Dedifferentiated amniotic fluid mesenchymal stem cell (primary cell): ENCODE measurements around the gene SERPINB6.
"Not testable (repeated sequence)": the region's sequence is repeated elsewhere in the genome, so short reads cannot be mapped to it uniquely, and the experiment has no call there.

ENCODE experiments used
- DNase-seq: peaks from one replicate; pipeline ENCODE4 v3.0.0-alpha.2; 2016; ENCODE audit errors: extremely low spot score

SERPINB6 gene

DNA sequence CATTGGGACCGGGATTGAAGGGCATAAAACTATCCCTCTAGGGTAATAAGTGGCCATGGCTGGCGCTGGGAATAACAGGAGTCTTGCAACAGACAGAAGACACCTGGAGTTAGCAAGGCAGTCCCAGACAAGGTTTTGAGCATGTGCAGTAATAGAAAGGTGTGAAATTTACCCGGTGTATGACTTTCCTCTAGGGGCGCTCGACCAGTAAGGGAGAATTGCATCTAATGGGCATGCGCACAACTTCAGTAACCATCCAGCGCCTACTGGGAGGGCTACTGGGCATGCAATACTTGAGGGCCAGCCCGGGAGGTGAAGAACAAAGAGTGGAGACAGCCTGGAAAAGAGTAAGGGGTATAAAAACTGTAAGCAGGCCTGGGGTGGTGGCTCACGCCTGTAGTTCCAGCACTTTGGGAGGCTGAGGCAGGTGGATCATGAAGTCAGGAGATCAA lies 32.7 kb downstream of the SERPINB6 start:
- DNase-seq, result no peak

GRCh38 chr6:2938004-2938631 lies 33.2 kb downstream of the SERPINB6 start:
- DNase-seq, result no peak

DNA sequence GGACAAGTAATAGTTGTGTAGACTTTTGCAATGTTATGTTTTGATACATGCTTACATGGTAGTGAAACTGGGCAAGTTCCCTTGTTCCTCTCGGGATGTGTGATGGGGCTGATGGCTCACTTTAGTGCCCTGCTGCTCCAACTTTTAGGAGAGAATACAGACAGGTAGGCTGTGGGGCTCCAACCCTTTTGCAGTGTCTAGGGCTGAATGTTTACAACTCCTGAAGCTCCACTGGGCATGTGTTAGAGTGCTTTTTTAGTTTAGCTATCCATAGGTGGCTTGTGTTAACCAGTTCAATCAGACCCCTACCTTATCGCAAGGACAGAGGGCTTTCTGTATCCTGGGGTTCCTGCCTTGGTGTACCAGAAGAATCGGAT lies 33.8 kb downstream of the SERPINB6 start:
- DNase-seq, result no peak

GRCh38 chr6:2935566-2936291 lies 35.6 kb downstream of the SERPINB6 start:
- DNase-seq, result no peak

DNA sequence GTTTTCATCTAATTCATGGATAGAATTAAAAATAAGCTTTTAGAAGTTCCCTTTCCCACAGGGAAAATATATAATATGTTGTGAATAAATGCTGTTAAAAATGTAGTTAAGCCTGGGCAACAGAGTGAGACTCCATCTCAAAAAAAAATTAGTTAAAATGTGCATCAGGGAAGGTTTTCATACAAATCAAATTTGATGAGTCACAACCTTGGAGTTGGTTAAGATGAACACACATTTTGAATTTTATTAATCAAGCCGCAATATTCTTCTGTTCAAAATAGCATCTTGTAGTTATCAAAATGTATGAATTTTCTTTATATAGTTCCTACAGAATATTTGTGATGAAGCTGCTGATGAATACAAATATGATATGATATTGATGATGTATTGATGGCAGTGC lies 37.3 kb downstream of the SERPINB6 start:
- DNase-seq, result no peak

- DNase-seq, result not testable (repeated sequence)
Measured at GRCh38 chr6:2932911-2933310, 38.5 kb downstream of the SERPINB6 start.

GRCh38 chr6:2931970-2932748 lies 39.2 kb downstream of the SERPINB6 start:
- DNase-seq, result peak; percentile 73

DNA sequence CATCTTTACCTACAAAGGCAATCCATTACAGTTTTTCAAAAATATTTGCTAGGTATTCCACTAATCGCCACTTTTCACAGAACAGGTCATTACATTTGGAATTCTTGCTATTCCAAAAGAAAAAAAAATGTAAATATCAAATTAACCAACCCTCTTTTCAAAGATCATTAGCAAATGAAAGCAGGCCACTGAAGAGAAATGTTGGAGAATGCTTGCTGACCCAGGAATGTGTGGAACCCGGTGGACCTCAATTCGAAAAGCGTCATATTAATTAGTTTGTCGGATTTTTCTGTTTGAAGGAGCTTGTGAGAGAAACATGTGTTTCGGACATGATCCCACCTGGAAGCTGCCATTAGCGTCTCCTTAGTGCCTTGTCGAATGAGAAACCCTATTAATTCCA lies 40.3 kb downstream of the SERPINB6 start:
- DNase-seq, result no peak

DNA sequence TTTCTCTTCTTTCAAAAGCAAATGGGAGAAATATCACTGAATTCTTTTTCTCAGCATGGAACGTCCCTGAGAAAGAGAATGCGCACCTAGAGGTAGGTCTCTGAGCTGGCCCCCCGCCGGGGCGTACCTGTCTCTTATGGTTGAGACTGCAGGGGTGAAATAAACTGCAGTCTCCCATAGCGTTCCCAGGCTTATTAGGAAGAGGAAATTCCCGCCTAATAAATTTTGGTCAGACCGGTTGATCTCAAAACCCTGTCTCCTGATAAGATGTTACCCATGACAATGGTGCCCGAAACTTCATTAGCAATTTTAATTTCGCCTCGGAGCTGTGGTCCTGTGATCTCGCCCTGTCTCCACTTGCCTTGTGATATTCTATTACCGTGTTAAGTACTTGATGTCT lies 43.4 kb downstream of the SERPINB6 start:
- not testable (repeated sequence) for DNase-seq

DNA sequence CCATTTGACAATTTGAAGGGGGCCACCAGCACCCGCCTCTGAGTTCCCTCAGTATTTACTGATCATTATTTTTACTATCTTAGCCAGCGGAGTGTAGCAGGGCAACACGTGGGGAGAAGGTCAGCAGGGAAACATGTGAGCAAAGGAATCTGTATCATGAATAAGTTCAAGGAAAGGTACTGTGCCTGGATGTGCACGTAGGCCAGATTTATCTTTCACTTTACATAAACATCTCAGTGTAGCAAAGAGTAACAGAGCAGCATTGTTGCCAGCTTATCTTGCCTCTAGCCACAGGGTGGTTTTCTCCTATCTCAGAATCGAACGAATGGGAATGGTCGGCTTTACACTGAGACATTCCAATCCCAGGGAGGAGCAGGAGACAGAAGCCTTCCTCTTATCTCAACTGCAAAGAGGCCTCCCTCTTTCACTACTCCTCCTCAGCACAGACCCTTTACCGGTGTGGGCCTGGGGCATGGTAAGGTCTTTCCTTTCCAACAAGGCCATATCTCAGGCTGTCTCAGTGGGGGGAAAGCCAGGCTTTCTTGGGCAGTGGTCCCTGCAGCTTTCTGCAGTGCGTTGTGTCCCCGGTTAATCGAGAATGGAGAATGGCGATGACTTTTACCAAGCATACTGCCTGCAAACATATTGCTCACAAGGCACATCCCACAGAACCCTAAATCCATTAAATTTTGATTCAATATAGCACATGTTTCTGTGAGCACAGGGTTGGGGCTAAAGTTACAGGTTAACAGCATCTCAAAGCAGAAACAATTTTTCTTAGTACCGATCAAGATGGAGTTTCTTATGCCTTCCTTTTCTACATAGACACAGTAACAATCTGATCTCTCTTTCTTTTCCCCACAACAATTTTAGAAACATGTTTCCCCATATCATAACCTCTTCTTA lies 45.3 kb downstream of the SERPINB6 start:
- not testable (repeated sequence) for DNase-seq

GRCh38 chr6:2921520-2922115 lies 49.7 kb downstream of the SERPINB6 start:
- DNase-seq, result no peak

GRCh38 chr6:2920671-2921112 lies 50.7 kb downstream of the SERPINB6 start:
- DNase-seq, result no peak

- no peak for DNase-seq
Measured at GRCh38 chr6:2919886-2920285, 51.5 kb downstream of the SERPINB6 start.

DNA sequence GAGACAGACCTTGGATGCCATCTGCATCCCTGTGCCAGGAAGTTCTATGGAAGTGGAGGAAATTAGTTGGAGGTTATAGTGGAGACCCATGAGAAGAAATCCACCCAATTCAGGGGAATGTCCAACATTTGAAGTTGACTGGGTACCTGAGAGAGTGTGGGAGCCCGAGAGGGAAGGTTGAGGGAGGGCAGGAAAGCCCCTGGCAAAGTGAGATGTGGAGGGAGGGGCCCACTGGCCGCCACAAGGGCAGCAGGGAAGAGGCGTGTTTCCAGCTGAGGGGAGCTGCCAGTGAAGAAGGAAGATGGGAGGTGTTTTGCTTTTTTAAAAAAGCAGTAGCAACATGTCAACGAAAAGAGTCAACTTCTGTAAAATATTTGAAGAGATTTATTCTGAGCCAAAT lies 52.0 kb downstream of the SERPINB6 start:
- DNase-seq, result no peak

DNA sequence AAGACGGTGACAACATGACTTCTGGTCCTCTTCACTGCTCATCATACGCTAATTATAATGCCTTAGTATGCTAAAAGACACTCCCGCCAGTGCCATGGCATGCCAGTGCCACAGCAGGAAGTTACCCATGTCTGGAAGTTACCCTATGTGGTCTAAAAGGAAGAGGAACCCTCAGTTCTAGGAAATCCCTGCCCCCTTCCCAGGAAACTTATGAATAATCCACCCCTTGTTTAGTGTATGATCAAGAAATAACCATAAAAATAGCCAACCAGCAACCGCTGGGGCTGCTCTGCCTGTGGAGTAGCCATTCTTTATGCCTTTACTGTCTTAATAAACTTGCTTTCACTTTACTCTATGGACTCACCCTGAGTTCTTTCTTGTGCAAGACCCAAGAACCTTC lies 52.4 kb downstream of the SERPINB6 start:
- no peak for DNase-seq

DNA sequence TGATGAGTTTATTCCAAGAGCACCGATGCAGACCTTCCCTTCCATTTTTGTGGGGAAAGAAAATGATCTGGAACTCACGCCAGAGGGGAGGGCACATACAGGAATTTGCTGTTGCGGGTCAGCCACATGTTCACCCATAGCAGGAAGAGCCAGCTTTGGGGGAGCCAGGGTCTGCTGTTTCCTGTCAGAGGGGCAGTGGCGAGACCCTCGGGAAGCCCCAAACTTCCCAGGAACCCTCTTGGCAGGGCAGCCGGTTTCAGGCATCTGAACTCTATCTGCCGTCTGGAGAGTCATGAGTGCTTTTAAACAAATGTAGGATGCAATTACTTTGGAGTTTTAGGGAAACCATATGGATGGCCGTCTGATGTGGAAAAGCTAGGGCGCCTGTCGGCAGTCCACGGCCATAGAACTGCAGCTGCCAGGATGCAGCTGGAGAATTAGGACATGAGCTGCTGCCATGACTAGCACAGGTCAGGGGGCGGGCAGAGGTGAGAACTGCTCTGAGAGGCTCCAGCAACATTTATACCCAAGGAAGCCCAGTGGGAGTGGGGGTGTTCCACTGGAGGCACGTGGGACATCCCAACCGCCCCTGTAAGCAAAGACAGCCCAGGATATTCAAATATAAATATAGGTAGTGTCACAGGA lies 53.4 kb downstream of the SERPINB6 start:
- no peak for DNase-seq

DNA sequence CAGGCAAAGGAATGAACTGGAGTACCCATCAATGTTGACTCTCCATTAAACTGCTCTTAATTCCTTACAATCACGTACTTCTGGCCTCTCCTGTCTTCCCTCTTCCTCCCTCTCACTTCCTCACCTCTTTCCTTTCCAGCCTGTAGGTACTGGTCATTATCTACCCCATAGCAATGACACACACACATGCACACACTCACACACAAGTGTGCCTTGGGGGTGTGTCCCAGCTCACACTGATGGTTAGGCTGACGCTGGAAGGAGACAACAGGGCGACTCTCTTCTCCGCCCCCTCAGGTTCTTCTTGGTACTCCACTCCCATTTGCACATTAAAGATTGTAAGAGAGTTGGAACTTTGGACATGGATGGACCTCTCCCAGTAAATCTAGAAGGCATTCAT lies 54.3 kb downstream of the SERPINB6 start:
- DNase-seq, result no peak

DNA sequence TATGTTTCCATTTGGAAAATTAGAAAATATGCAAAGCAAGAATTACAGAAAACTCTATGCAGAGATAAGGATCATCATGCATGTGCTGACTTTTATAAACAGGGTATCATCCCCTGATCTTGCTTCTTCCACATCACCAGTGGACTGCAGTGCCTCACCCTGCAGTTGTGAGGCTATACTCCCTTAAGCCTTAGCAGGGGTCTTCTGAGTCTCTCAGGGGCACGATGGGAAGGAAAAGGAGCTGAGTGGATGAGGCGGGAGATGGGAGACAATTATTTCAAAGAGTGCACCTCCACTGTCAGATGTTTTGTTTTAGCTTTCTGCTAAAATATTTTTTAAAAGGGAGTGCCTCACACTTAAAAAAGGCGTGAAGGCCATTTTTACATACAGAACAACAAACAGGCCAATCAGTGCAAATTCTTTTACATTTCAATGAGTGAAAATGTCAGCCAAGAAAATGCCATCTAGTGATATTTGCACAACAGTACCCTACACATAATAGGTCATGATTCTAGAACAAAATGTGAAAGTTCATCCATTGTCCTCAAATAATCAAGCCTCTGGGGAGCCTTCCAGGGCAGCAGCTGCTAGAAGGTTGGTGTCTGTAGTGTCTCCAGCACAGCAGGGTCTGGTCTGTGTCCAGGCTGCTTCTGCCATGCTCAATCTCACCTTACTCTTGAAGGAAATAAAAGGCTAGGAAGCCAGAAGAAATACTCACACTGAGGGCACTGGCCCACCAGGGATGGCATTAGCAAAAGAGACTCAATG lies 55.0 kb downstream of the SERPINB6 start:
- DNase-seq, result no peak

DNA sequence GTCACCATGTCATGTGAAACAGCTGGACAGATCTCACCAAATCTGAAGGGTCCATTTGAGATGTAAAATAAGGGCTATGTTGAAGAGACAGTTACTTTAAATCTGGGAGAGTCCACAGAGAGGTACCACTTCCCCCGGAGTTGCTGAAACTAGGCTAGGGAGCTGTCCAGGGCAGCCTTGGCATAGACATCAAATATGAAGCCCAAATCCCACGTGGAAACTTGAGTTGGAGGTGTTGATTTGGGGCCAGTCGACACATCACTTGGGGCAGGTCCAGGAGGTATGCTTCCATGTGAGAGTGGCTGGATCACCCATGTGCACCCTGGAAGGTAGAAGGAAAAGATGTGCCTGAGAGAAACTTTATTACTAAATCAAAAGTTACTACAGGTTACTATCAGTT lies 56.2 kb downstream of the SERPINB6 start:
- no peak for DNase-seq

- no peak for DNase-seq
Measured at GRCh38 chr6:2914318-2914660, 57.1 kb downstream of the SERPINB6 start.
